GM21576 (cell line): ENCODE results near the gene CREB5.

Experiments
- ATAC-seq: cut with Tn5 transposase; IDR thresholded peaks from one replicate; pipeline ENCODE4 v1.9.1; 2021; ENCODE audit warnings: mild to moderate bottlenecking, moderate library complexity; ENCODE audit not compliant: unreplicated experiment

The CREB5 gene

DNA sequence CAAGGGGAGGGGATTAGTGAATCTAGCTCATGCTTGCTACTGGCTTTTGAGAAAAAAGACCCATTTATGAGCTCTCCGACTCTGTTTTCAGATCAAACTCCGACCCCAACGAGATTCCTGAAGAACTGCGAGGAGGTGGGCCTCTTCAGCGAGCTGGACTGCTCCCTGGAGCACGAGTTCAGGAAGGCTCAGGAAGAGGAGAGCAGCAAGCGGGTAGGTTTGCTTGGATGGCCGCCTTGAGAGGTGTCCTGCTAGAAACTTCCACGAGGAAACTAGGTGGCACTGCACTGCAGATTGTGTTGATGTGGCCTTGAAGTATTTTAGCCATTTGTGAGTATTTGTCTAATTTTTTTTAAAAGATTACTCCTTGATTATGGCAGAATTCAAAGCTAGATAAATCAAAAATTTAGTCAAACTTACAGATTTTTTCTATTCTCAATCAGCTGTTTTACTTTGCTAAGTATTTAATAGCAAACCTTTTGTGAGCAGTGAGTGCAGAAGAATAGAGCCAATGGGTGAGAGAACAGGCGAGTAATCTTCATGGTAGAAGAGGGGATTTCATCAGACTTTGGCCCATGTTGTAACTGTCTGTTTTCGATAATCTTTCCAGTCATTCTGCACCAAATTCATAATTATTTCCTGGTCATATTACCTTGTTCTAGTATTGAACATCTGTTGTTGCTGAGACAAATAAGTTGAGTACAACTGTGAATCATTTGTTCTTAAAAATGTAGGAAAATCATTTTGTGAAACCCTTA is 95.4 kb downstream of the CREB5 start:
- ATAC-seq: no peak

DNA sequence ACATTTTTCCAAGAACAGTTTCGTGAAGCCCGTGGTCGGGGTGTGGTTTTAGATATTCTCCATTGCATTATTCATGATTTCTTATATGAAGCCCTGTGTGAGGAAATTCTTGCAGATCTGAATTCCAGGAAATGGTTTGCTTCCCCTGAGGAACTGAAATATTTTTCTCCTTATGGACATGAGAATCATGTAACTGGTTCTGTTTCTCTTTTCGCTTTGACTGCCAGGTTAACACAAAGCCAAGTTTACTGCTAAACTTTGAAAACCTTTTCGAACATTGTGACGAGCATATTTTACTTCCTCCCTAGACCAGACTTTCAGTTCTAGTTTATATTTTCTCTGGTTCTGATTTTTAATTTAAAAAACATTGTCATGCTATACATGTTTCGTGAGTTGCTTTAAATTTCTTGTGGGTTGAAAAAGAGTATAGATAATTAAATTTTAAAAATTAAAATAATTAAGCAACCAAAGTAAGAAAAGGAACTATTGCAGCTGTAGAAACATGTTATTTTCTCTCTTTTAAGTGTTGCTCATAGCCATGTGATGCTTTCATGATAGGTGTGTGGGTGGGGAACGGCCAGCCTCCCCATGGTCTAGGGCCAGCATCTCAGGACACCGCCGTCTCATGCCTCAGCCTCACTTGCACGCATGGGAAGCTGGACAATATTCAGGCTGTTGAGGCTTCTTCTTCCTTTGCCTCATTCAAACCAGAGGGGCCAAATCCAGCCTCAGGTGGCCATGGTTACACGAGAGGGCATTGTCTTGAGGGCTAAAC is 97.1 kb downstream of the CREB5 start:
- peak; percentile 82 for ATAC-seq

DNA sequence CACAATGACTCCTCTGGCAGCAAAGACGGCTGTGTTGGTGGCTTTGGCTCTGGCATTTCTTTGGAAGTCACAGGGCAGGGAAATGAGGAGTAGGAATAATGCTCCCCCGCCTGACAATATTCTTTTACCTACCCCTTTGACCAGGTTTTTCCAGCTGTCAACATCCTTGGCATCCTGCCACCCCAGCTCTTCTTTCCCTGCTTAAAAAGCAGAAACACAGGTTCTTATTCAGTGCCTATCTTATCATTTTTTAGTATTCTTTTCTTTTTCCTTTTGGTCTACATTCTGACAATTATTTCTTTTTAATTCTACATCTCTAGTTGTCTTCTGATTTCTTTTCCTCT is 97.7 kb downstream of the CREB5 start:
- no peak for ATAC-seq

DNA sequence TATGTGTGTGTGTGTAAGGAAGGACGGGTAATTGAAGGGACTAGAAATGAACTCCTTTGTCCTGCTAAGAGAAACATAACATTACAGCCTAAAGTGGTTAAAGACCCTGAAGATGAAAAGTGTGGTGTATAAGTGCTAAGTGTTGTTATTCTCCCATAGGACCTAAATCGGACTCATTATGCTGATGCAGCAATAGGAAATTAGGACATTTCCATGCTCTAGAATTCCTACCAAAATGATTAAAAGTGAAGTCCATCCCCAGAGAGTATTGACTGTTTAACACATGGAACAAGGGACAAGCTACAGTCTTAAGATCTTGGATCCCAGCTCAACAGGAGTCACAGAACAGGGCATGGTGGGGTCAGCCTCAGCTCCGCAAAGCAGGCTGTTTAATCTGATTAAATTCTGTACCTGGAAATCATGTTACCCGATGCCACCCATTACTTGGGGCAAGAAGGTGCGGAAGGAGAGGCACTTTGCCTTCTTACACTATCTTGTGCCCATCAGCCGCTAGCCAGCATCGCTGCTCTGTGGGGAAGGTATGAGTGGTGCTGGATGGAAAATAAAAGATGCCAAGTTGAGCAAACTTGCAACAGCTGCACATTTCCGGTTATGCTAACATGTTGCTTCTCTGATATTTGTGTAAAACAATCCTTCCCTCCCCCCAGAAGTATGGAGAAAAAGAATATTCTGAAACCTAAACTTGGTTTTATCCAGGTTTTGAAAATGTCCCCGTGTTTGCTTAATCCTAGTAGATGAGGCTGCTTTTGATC is 100.5 kb downstream of the CREB5 start:
- ATAC-seq: no peak

- ATAC-seq: no peak
Observed at GRCh38 chr7:28516390-28517172, 104.3 kb downstream of the CREB5 start.

GRCh38 chr7:28517206-28517605 is 104.9 kb downstream of the CREB5 start:
- no peak for ATAC-seq

GRCh38 chr7:28517606-28518005 is 105.3 kb downstream of the CREB5 start:
- ATAC-seq: no peak

- ATAC-seq: no peak
Observed at GRCh38 chr7:28520074-28521015, 108.0 kb downstream of the CREB5 start.

DNA sequence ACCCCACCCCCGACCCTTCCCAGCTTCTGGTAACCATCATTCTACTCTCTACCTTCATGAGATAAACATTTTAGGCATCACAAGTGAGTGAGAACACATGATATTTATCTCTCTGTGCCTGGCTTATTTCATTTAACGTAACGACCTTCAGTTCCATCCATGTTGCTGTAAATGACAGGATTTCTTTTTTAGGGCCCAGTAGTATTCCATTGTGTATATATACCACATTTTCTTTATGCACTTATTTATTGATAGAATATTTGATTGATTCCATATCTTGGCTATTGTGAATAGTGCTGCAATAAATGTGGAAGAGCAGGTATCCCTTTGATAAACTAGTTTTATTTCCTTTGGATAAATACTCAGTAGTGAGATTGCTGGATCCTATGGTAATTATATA is 112.7 kb downstream of the CREB5 start:
- no peak for ATAC-seq

- ATAC-seq: no peak
Observed at GRCh38 chr7:28528899-28529298, 116.6 kb downstream of the CREB5 start.

GRCh38 chr7:28529755-28530154 is 117.4 kb downstream of the CREB5 start:
- no peak for ATAC-seq

DNA sequence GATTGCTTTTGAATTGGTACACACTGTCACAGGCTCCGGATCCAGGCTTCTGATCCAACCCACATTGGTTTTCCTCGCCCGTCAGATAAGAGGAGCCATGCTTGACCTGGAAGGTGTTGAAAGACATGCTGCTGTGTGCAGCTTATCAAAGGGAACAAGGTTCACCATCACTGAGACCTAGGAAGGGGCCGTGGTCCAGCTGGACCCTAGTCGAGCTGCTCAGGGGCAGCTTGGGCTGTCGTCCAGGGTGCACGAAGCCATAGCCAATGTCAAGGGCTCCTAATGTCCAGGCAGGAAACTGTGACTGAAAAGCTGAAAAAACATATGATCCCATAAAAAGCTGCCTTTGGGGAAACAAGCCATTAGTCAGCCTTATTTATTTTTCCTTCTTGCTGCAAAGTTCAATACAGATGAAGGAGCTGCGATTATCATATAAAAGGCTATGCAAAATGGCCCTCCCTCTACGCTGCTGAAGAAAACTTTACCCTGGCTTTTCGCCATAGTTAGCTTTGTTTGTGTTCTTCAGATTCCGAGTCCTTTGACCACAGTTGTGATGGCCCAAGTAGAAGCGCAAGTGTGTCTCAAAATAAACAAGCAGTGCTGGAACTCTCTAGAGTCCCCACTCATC is 118.0 kb downstream of the CREB5 start:
- no peak for ATAC-seq

DNA sequence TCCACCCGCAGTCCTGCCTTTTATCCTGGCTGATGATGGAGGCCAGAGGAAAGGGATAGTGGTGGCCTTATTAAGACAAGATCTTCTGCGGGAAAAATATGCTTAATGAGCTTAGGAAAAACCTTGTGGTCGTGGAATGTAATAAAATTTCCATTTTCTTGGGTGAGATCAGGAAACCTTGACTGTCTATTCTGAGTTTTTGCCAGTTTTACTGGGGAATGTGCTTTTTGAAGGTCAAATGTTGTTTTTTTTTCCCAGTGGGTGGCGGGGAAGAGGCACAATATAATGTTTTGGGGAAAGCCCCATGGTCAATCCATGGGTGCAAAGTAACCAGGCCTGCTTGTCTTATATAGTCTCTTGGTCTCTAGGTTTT is 118.5 kb downstream of the CREB5 start:
- no peak for ATAC-seq

GRCh38 chr7:28531291-28531690 is 119.0 kb downstream of the CREB5 start:
- ATAC-seq: no peak

DNA sequence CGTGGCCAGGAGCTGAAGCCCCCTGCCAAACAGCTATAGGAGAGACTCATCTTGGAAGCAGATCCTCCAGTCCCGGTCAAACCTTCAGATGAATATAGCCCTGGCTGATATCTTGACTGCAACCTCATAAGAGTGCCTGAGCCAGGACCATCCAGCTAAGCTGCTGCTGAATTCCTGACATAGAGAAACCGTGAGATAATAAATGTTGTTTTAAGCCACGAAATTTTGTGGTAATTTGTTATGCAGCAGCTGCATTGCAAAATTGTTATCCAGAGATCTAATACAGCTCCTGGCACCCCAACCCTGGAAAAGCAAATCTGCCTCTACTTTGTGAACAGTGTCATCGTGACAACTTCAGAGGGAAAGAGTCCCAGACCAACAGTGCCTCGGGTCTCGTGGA is 119.9 kb downstream of the CREB5 start:
- ATAC-seq: no peak

DNA sequence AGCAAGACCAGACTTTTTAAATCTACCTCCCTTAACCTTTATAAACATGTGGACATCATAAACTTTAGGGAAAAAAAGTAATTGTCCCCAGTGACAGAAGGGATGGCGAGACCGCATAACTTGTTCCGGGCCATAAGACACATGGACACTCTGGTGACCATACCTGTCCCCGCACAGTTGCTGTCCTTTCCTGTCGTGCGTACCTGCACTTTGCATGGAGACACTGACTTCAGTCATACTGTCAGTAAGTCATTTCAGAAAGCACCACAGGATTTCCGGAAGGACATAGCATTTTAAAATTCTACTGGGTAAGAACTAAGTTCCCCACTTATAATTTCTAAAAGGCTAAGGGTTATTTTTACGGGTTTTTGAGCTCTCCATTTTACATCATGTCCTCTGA is 120.9 kb downstream of the CREB5 start:
- peak; percentile 62 for ATAC-seq

DNA sequence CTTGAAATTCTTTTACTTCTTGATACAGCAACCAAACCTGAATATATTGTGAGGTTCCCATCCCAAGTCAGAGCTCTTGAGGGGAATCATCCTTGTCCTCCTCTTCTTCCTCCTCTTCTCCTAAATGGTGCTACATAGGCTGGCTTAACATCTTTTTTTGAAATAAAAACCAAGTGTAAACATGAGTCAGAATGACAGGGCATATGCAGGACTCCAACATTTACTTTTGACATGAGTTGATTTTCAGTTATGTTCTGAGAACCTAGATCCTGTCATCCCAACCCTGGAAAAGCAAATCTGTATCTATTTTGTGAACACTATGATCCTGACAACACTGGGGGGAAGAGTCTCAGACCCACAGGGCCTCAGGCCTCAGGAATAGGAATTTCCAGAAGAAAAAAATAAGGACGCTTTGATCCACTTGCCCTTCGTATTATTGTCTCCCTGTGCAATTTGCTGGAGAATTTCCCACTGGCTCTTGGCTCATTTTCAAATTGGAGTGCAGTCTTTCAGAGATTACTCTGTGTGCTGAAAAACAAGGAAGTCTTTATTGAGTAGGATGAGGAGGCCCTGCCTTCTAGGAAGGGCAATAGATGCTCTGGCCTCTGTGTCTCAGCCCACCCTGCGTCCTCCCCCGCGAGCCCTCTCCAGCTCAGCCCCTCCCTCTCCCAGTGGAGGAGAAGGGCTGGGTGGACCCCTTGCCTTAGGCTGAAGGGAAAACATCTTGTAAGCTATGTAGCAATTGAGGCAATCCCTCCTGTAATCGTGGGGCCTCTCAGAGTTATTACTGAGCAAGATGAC is 121.6 kb downstream of the CREB5 start:
- no peak for ATAC-seq

DNA sequence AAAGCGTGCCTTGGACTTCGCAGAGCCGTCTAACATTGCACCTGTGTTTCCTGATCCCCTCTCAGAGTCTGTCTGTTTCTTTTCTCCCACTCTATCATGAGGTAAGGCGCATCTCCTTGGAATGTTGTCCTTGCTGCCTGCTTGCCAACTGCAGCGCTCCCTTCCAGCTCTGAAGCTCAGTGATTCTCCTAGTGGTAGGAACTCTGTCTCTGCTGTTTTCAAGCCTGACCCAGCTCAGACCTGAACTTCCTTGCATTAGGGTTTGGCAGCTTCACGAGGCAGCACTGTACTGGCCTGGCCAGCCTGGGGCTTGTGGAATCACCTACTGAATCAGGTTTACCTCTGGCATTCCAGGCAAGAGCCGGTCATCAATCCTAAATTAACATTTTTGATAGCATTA is 123.9 kb downstream of the CREB5 start:
- ATAC-seq: no peak
